Nephron progenitor cell (in vitro differentiated cells): Measurements from ENCODE around the gene NTRK3.

Experiments used
- DNase-seq: peaks from one replicate; pipeline ENCODE4 v3.0.0; 2021
- H3K27ac Mint-ChIP-seq: 2 replicates; pipeline ENCODE4 v1.8.0; 2021; ENCODE audit warnings: mild to moderate bottlenecking, moderate library complexity, mixed read lengths
- H3K27me3 Mint-ChIP-seq: 2 replicates; pipeline ENCODE4 v1.8.0; 2021; ENCODE audit warnings: mild to moderate bottlenecking, low read depth, mixed read lengths; ENCODE audit not compliant: poor library complexity
- H3K36me3 Mint-ChIP-seq: 2 replicates; pipeline ENCODE4 v1.8.0; 2021; ENCODE audit warnings: low read depth, mixed read lengths
- H3K4me1 Mint-ChIP-seq: 2 replicates; pipeline ENCODE4 v1.8.0; 2021; ENCODE audit warnings: mixed read lengths
- H3K4me3 Mint-ChIP-seq: 2 replicates; pipeline ENCODE4 v1.8.0; 2021; ENCODE audit warnings: mild to moderate bottlenecking, moderate library complexity, mixed read lengths
- H3K9me3 Mint-ChIP-seq: 2 replicates; pipeline ENCODE4 v1.8.0; 2021; ENCODE audit warnings: mild to moderate bottlenecking, moderate library complexity, mixed read lengths
- CTCF ChIP-seq: fragments of 200-600 bp; sonication (generic); IDR thresholded peaks from 2 replicates; pipeline ENCODE4 v1.5.0; 2021; ENCODE audit warnings: antibody characterized with exemption

Gene NTRK3

GRCh38 chr15:88004399-88004798, 252.1 kb downstream of the NTRK3 start:
- Mint-ChIP-seq H3K4me3 (no peak overlapping the region), H3K27me3 (peaks cover 14% of the 10 kb centered on the region), H3K27ac (no peak overlapping the region), H3K9me3 (peaks cover 10% of the 10 kb centered on the region), H3K4me1 (no peaks in the 10 kb centered on the region), H3K36me3 (no peaks in the 10 kb centered on the region)
- DNase-seq: no peak
- no peak for TF ChIP-seq CTCF

GRCh38 chr15:88003541-88004327, 252.8 kb downstream of the NTRK3 start:
- no peak for TF ChIP-seq CTCF
- peaks cover 10% of the 10 kb centered on the region for H3K9me3 Mint-ChIP-seq
- H3K27me3 Mint-ChIP-seq: peaks cover 14% of the 10 kb centered on the region
- no peaks in the 10 kb centered on the region for H3K36me3 Mint-ChIP-seq
- H3K4me3 Mint-ChIP-seq: no peak overlapping the region
- no peak for DNase-seq
- H3K27ac Mint-ChIP-seq: peak overlapping the region; percentile 56
- H3K4me1 Mint-ChIP-seq: no peaks in the 10 kb centered on the region

- Mint-ChIP-seq H3K27me3 (peaks cover 15% of the 10 kb centered on the region), H3K36me3 (no peaks in the 10 kb centered on the region), H3K4me1 (no peaks in the 10 kb centered on the region)
Observed at GRCh38 chr15:88002706-88003105, 253.8 kb downstream of the NTRK3 start.

GRCh38 chr15:87998630-87999029, 257.9 kb downstream of the NTRK3 start:
- no peak for TF ChIP-seq CTCF
- Mint-ChIP-seq H3K27me3 (peaks cover 14% of the 10 kb centered on the region), H3K4me1 (no peaks in the 10 kb centered on the region), H3K4me3 (no peak overlapping the region), H3K9me3 (peaks cover 10% of the 10 kb centered on the region), H3K36me3 (no peaks in the 10 kb centered on the region), H3K27ac (no peak overlapping the region)
- DNase-seq: no peak

More at GRCh38 chr15:88002706-88003105, 253.8 kb downstream of the NTRK3 start:
- H3K4me3 Mint-ChIP-seq: no peak overlapping the region
- DNase-seq: no peak
- H3K9me3 Mint-ChIP-seq: peaks cover 10% of the 10 kb centered on the region
- H3K27ac Mint-ChIP-seq: no peak overlapping the region
- no peak for TF ChIP-seq CTCF

- H3K27ac Mint-ChIP-seq: no peak overlapping the region
Observed at GRCh38 chr15:87986776-87987175, 269.8 kb downstream of the NTRK3 start.

More at GRCh38 chr15:87986776-87987175, 269.8 kb downstream of the NTRK3 start:
- no peak for TF ChIP-seq CTCF
- H3K36me3 Mint-ChIP-seq: no peaks in the 10 kb centered on the region
- H3K27me3 Mint-ChIP-seq: peaks cover 19% of the 10 kb centered on the region
- no peak for DNase-seq
- H3K4me1 Mint-ChIP-seq: no peaks in the 10 kb centered on the region
- H3K9me3 Mint-ChIP-seq: no peaks in the 10 kb centered on the region
- no peak overlapping the region for H3K4me3 Mint-ChIP-seq
